NCI-H748 treated with DMSO at 0.1 percent for 48 hours (cell line): ENCODE measurements around the gene DPY19L2.
A peak's percentile ranks its signal among the peaks of the same experiment; 100 is the strongest.
"Not testable (repeated sequence)": the region's sequence is repeated elsewhere in the genome, so short reads cannot be mapped to it uniquely, and the experiment has no call there.

Experiments
- DNase-seq: peaks from one replicate; lab custom pipeline; 2025; lab: John Stamatoyannopoulos, UW

DPY19L2 gene

GRCh38 chr12:63668028-63668799, at the start of gene DPY19L2:
Gene DPY19L2, minus strand, starts transcription at chr12:63668493. Its CDS starts 100 bp downstream, at chr12:63668393.
- peak; percentile 85 for DNase-seq

GRCh38 chr12:63716891-63717290, 48.6 kb upstream of the DPY19L2 start:
- DNase-seq, result not testable (repeated sequence)

GRCh38 chr12:63715107-63715625, 46.9 kb upstream of the DPY19L2 start:
- not testable (repeated sequence) for DNase-seq

GRCh38 chr12:63714409-63714808, 46.1 kb upstream of the DPY19L2 start:
- not testable (repeated sequence) for DNase-seq

GRCh38 chr12:63713681-63714075, 45.4 kb upstream of the DPY19L2 start:
- not testable (repeated sequence) for DNase-seq

- DNase-seq, result not testable (repeated sequence)
Observed at GRCh38 chr12:63712979-63713680, 44.8 kb upstream of the DPY19L2 start.

GRCh38 chr12:63712376-63712974, 44.2 kb upstream of the DPY19L2 start:
- not testable (repeated sequence) for DNase-seq

GRCh38 chr12:63711339-63711738, 43.0 kb upstream of the DPY19L2 start:
- DNase-seq, result not testable (repeated sequence)

- DNase-seq, result no peak
Observed at GRCh38 chr12:63706336-63706735, 38.0 kb upstream of the DPY19L2 start.

GRCh38 chr12:63699678-63700382, 31.5 kb upstream of the DPY19L2 start:
- not testable (repeated sequence) for DNase-seq

GRCh38 chr12:63699011-63699410, 30.7 kb upstream of the DPY19L2 start:
- not testable (repeated sequence) for DNase-seq

- DNase-seq, result not testable (repeated sequence)
Observed at GRCh38 chr12:63690837-63691236, 22.5 kb upstream of the DPY19L2 start.

GRCh38 chr12:63689141-63689540, 20.8 kb upstream of the DPY19L2 start:
- not testable (repeated sequence) for DNase-seq

- not testable (repeated sequence) for DNase-seq
Observed at GRCh38 chr12:63686623-63687022, 18.3 kb upstream of the DPY19L2 start.

GRCh38 chr12:63685789-63686188, 17.5 kb upstream of the DPY19L2 start:
- not testable (repeated sequence) for DNase-seq

GRCh38 chr12:63682617-63683016, 14.3 kb upstream of the DPY19L2 start:
- peak; percentile 35 for DNase-seq

GRCh38 chr12:63680758-63681157, 12.5 kb upstream of the DPY19L2 start:
- DNase-seq, result not testable (repeated sequence)

- DNase-seq, result not testable (repeated sequence)
Observed at GRCh38 chr12:63672550-63672949, 4.3 kb upstream of the DPY19L2 start.

GRCh38 chr12:63669936-63670335, 1.6 kb upstream of the DPY19L2 start:
- DNase-seq, result not testable (repeated sequence)

GRCh38 chr12:63669427-63669826, 1.1 kb upstream of the DPY19L2 start:
- not testable (repeated sequence) for DNase-seq

- peak; percentile 67 for DNase-seq
Observed at GRCh38 chr12:63668800-63669365, 590 bp upstream of the DPY19L2 start.
